HFFc6 (cell line): Measurements from ENCODE around the gene TSHZ1. TPM values are rescaled to one million over a fixed set of nuclear protein-coding genes. Genes with fewer than 3 reads are reported as not detected.

Experiments
- DNase-seq: peaks from one replicate; pipeline ENCODE4 v3.0.0-alpha.2; 2018
- H3K27ac Mint-ChIP-seq: 2 replicates; pipeline ENCODE4 v1.8.0; 2020; ENCODE audit warnings: mild to moderate bottlenecking, mixed read lengths
- H3K27me3 Mint-ChIP-seq: 2 replicates; pipeline ENCODE4 v1.8.0; 2021; ENCODE audit warnings: mild to moderate bottlenecking, moderate library complexity, mixed read lengths; ENCODE audit not compliant: insufficient read depth
- H3K36me3 Mint-ChIP-seq: 2 replicates; pipeline ENCODE4 v1.8.0; 2021; ENCODE audit warnings: low read depth, mixed read lengths
- H3K4me1 Mint-ChIP-seq: 2 replicates; pipeline ENCODE4 v1.8.0; 2020; ENCODE audit warnings: low read depth, mixed read lengths
- H3K4me3 Mint-ChIP-seq: 2 replicates; pipeline ENCODE4 v1.8.0; 2020; ENCODE audit warnings: mild to moderate bottlenecking, moderate library complexity, mixed read lengths
- H3K9me3 Mint-ChIP-seq: 2 replicates; pipeline ENCODE4 v1.8.0; 2020; ENCODE audit warnings: mild to moderate bottlenecking, mixed read lengths
- CTCF ChIP-seq: fragments of 200-600 bp; sonication (generic); IDR thresholded peaks from 2 replicates; pipeline ENCODE4 v1.5.0; 2021; ENCODE audit warnings: antibody characterized with exemption, mild to moderate bottlenecking
- total RNA-seq, 6 experiments: library from RNA; stranded (reverse); fragmentation: NEBNext Ultra II Directional; extraction: Animal tissue kit (Norgen Biotek cat#: 25700); gene quantifications; 2 replicates in 1 of 6; 3 replicates in 5 of 6; pipeline ENCODE4 v1.2.3, GENCODE V29; 2021

TSHZ1 gene
- total RNA-seq, 6 experiments from 2014 or later: 18.6 to 25.0 (median 23.3) TPM

- H3K4me3 Mint-ChIP-seq: peak overlapping the region; percentile 82
- no peak for TF ChIP-seq CTCF
- peaks cover 5% of the 10 kb centered on the region for H3K36me3 Mint-ChIP-seq
- peak overlapping the region; percentile 90 for H3K27ac Mint-ChIP-seq
- no peak for DNase-seq
- peaks cover 91% of the 10 kb centered on the region for H3K4me1 Mint-ChIP-seq
- no peaks in the 10 kb centered on the region for H3K9me3 Mint-ChIP-seq
- no peaks in the 10 kb centered on the region for H3K27me3 Mint-ChIP-seq
These were observed 5.8 kb downstream of the TSHZ1 start for GRCh38 chr18:75216212-75216910.

GRCh38 chr18:75216911-75217689 is 6.5 kb downstream of the TSHZ1 start:
- Mint-ChIP-seq H3K27me3 (no peaks in the 10 kb centered on the region), H3K4me3 (peak overlapping the region; percentile 82), H3K27ac (peak overlapping the region; percentile 90), H3K4me1 (peaks cover 98% of the 10 kb centered on the region), H3K9me3 (no peaks in the 10 kb centered on the region), H3K36me3 (peaks cover 5% of the 10 kb centered on the region)
- DNase-seq: no peak
- no peak for TF ChIP-seq CTCF

GRCh38 chr18:75218065-75218923 is 7.7 kb downstream of the TSHZ1 start:
- no peak for DNase-seq
- peak overlapping the region; percentile 90; the same call in 1 of the 2 replicates for H3K27ac Mint-ChIP-seq
- H3K4me1 Mint-ChIP-seq: peaks cover 100% of the 10 kb centered on the region
- H3K9me3 Mint-ChIP-seq: no peaks in the 10 kb centered on the region
- H3K27me3 Mint-ChIP-seq: no peaks in the 10 kb centered on the region
- no peak for TF ChIP-seq CTCF
- peak overlapping the region; percentile 82; the same call in 1 of the 2 replicates for H3K4me3 Mint-ChIP-seq
- no peaks in the 10 kb centered on the region for H3K36me3 Mint-ChIP-seq

- H3K4me1 Mint-ChIP-seq: peaks cover 100% of the 10 kb centered on the region
- H3K9me3 Mint-ChIP-seq: no peaks in the 10 kb centered on the region
- H3K27me3 Mint-ChIP-seq: no peaks in the 10 kb centered on the region
- H3K36me3 Mint-ChIP-seq: no peaks in the 10 kb centered on the region
- DNase-seq: no peak
- H3K27ac Mint-ChIP-seq: peak overlapping the region; percentile 82; the same call in 1 of the 2 replicates
- no peak for TF ChIP-seq CTCF
- peak overlapping the region; percentile 82 for H3K4me3 Mint-ChIP-seq
These were observed 9.3 kb downstream of the TSHZ1 start for GRCh38 chr18:75219745-75220375.
